Hepatocyte (in vitro differentiated cells): ENCODE results near the gene PERCC1. TPM values are rescaled to one million over a fixed set of nuclear protein-coding genes. Genes with fewer than 3 reads are reported as not detected.

ENCODE experiments used
- DNase-seq: peaks from one replicate; pipeline ENCODE4 v3.0.0-alpha.2; 2016; ENCODE audit warnings: low spot score
- H2AFZ ChIP-seq: fragments of 200-600 bp; sonication (generic); 2 replicates; pipeline ENCODE4 v1.6.0; 2016; ENCODE audit warnings: antibody characterized with exemption, mild to moderate bottlenecking
- H3K27ac ChIP-seq: fragments of 200-600 bp; sonication (generic); 2 replicates; pipeline ENCODE4 v1.5.1; 2016; ENCODE audit warnings: mild to moderate bottlenecking
- H3K27me3 ChIP-seq: fragments of 200-600 bp; sonication (generic); 2 replicates; pipeline ENCODE4 v1.6.1; 2016
- H3K36me3 ChIP-seq: fragments of 200-600 bp; sonication (generic); replicated peaks from 2 replicates; pipeline ENCODE4 v1.5.1; 2016; ENCODE audit warnings: low read depth; ENCODE audit not compliant: insufficient read depth
- H3K4me1 ChIP-seq: fragments of 200-600 bp; sonication (generic); 2 replicates; pipeline ENCODE4 v1.5.1; 2016; ENCODE audit warnings: mild to moderate bottlenecking, moderate library complexity; ENCODE audit not compliant: insufficient read depth
- H3K4me2 ChIP-seq: fragments of 200-600 bp; sonication (generic); 2 replicates; pipeline ENCODE4 v1.6.0; 2016
- H3K4me3 ChIP-seq: fragments of 200-600 bp; sonication (generic); 2 replicates; pipeline ENCODE4 v1.5.1; 2016; ENCODE audit warnings: mild to moderate bottlenecking
- H3K79me2 ChIP-seq: fragments of 200-600 bp; sonication (generic); 2 replicates; pipeline ENCODE4 v1.6.0; 2017; ENCODE audit warnings: mild to moderate bottlenecking
- H3K9me2 ChIP-seq: fragments of 200-600 bp; sonication (generic); replicated peaks from 2 replicates; pipeline ENCODE4 v1.6.0; 2017; ENCODE audit warnings: mild to moderate bottlenecking; ENCODE audit not compliant: insufficient read depth
- H3K9me3 ChIP-seq: fragments of 200-600 bp; sonication (generic); 2 replicates; pipeline ENCODE4 v1.5.1; 2016; ENCODE audit warnings: low read depth, mild to moderate bottlenecking
- H4K20me1 ChIP-seq: fragments of 200-600 bp; sonication (generic); 2 replicates; pipeline ENCODE4 v1.6.0; 2016; ENCODE audit warnings: mild to moderate bottlenecking; ENCODE audit not compliant: insufficient read depth, poor library complexity, severe bottlenecking
- EZH2 ChIP-seq: fragments of 200-600 bp; sonication (generic); IDR thresholded peaks from 2 replicates; pipeline ENCODE4 v1.6.1; 2016; ENCODE audit warnings: antibody characterized with exemption, mild to moderate bottlenecking, borderline replicate concordance
- EZH2phosphoT487 ChIP-seq: fragments of 200-600 bp; sonication (generic); IDR thresholded peaks from one replicate; pipeline ENCODE4 v1.6.1; 2018; ENCODE audit warnings: antibody characterized with exemption, mild to moderate bottlenecking, low read depth, moderate library complexity; ENCODE audit not compliant: unreplicated experiment, severe bottlenecking
- WGBS: methylation state at CpG from one replicate; pipeline ENCODE4 v1.1.6; 2016; ENCODE audit warnings: low lambda C conversion rate; ENCODE audit errors: missing lambda C conversion rate; 5-methylcytosine and 5-hydroxymethylcytosine counted together
- polyA plus RNA-seq: library from polyadenylated mRNA; unstranded; fragments of >200 nt; fragmentation: Nextera tagmentation; extraction: Ambion mirVana; gene quantifications from 2 replicates; pipeline ENCODE4 v1.2.1, GENCODE V29; 2016
- total RNA-seq: library from RNA; depleted of rRNA; stranded (reverse); fragments of >200 nt; gene quantifications from 2 replicates; pipeline ENCODE4 v1.2.3, GENCODE V29; 2014
- TF ChIP-seq, protein P1 (sequence below): fragments of 200-600 bp; sonication (generic); IDR thresholded peaks from 2 replicates; pipeline ENCODE4 v1.5.1; 2016; ENCODE audit warnings: antibody characterized with exemption, mild to moderate bottlenecking; ENCODE audit not compliant: poor library complexity

Gene PERCC1
- total and polyA plus RNA-seq, 2 experiments from 2014 or later: 2.5 TPM; not detected in 1

DNA sequence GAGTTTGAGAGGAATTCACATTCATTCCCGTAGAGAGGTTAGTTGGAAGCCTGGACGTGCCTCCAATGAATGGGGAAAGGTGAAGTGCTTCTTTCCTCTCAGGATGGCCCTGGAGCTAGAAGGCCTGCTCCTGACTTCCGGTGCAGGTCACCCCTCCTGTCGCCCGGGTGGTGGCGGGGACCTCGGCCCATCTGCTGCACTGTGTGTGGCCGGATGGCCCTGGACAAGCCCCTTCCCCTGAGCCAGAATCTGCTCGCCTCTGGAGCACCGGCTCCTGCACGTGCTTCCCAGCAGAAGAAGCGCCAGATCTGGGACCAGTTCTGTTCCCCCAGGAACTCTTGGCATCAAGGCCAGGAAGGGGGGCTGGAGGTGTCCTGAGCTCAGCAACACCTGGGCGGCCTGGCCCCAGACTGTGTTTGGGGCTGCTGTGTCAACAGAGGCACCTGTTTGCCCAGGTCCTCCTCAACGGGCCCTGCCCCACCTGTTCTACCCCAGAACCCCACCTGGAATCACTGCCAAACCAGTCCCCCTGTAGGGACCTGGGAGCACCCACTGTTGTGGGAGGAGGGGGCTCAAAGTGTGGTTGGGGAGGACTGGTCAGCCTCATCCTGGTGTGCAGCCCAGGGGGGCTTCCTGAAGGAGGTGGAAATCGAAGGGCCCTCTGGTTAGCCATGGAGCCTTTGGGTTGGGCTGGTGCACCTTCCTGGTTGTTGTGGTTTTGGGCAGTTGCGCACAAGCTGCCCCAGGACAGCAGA is 5.1 kb upstream of the PERCC1 start:
- no peaks in the 10 kb centered on the region for H3K27me3 ChIP-seq
- no peak overlapping the region for H3K27ac ChIP-seq
- no peak for DNase-seq
- no peak overlapping the region for H3K4me2 ChIP-seq
- 91% methylated on average over 15 of the region's 16 CpGs for WGBS
- no peak overlapping the region for H2AFZ ChIP-seq
- no peaks in the 10 kb centered on the region for H4K20me1 ChIP-seq
- H3K79me2 ChIP-seq: peaks cover 3% of the 10 kb centered on the region
- peaks cover 11% of the 10 kb centered on the region for H3K4me1 ChIP-seq
- H3K9me2 ChIP-seq: no peaks in the 10 kb centered on the region
- no peaks in the 10 kb centered on the region for H3K9me3 ChIP-seq
- TF ChIP-seq, protein P1, sequence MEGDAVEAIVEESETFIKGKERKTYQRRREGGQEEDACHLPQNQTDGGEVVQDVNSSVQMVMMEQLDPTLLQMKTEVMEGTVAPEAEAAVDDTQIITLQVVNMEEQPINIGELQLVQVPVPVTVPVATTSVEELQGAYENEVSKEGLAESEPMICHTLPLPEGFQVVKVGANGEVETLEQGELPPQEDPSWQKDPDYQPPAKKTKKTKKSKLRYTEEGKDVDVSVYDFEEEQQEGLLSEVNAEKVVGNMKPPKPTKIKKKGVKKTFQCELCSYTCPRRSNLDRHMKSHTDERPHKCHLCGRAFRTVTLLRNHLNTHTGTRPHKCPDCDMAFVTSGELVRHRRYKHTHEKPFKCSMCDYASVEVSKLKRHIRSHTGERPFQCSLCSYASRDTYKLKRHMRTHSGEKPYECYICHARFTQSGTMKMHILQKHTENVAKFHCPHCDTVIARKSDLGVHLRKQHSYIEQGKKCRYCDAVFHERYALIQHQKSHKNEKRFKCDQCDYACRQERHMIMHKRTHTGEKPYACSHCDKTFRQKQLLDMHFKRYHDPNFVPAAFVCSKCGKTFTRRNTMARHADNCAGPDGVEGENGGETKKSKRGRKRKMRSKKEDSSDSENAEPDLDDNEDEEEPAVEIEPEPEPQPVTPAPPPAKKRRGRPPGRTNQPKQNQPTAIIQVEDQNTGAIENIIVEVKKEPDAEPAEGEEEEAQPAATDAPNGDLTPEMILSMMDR: no peak
- TF ChIP-seq EZH2phosphoT487 (no peak), EZH2 (no peak)
- no peaks in the 10 kb centered on the region for H3K36me3 ChIP-seq
- H3K4me3 ChIP-seq: no peak overlapping the region

DNA sequence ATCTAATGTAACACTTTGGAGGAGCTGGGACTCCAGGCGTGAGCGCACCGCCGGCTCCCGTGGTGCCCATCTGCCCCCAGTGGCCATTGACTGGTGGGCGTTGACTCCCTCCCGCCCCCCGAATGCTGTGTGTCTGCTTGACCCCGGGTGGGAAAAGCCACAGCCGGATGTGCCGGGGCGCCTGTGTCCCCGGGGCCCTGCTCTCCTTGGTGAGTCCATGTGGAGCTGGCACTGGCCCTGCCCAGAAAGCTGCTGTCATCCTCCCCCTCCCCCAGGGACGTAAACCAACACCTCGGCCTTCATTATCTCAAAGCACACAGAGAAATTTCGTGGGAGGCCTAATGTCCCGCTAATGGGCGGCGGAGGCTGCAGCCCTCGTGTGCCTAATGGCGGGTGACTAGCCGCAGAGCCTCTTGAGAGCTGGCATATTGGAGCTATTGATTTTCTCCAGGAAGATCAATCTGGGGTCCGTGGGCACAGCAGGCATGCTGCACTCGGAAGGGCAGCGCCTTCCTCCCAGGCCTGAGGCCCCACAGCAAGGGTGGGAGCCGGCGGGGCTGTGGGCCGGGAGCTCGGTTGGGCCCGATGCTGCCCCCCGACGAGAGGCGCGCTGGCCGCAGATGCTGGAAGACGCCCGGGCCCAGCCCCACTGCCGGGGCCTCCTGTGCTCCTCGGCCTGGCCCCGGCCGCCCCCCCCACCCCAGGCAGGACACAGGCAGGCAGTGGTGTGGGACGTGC is 4.0 kb upstream of the PERCC1 start:
- Histone ChIP-seq H3K9me3 (no peaks in the 10 kb centered on the region), H3K4me3 (no peak overlapping the region), H3K36me3 (no peaks in the 10 kb centered on the region), H3K4me1 (peaks cover 13% of the 10 kb centered on the region), H3K9me2 (no peaks in the 10 kb centered on the region), H2AFZ (no peak overlapping the region), H4K20me1 (no peaks in the 10 kb centered on the region), H3K4me2 (no peak overlapping the region), H3K27me3 (no peaks in the 10 kb centered on the region), H3K79me2 (peaks cover 3% of the 10 kb centered on the region), H3K27ac (no peak overlapping the region)
- no peak for TF ChIP-seq EZH2phosphoT487
- no peak for TF ChIP-seq EZH2
- TF ChIP-seq, protein P1: no peak
- 80% methylated on average over 29 of the region's 42 CpGs for WGBS
- DNase-seq: no peak

DNA sequence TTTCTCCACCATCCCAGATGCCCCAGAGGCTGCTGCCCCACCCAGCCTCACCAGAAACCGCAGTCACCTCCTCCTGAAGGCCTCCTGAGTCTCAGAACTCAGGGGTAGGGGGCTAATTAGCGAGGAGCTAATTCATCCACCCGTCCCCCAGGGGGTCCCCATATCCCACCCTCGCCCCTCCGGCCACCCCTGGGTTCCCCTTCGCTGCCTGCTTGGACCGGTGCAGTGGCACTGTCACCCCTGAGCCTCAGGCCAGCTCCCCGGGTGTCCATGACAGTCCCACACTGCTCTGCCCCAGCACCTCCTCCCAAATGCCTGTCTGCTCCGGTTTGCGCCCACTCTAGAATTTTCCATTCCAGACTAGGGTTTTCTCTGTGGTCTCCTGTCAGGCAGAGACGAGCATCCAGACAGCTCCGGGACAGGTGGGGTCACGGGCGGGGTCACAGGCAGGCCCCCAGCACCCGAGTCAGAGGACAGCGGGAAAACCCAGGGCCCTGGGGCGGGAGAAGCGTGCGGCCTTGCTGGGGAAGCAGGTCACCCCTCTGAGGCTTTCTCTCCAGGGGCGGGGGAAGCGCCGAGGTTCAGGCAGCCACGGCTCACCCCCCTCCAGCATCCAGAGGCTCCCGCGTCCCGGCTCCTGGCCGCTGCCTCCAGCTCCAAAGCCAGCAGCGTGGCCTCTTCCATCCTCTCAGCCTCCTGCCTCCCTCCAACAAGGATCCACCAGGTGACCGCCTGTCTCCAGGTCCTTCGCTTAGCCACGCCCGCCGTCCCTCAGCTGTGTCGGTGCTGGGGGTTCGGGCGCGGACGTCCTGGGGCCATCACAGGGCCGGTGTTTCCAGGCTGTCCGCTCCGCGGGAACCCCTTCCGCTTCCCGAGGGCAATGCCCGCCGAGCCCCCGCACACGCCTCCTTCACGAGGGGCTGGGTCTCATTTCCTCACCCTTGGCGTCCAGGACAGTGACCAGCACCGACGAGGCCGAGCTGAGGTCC is 3.1 kb upstream of the PERCC1 start:
- TF ChIP-seq EZH2: no peak
- TF ChIP-seq, protein P1: no peak
- TF ChIP-seq EZH2phosphoT487: no peak
- Histone ChIP-seq H3K9me3 (no peaks in the 10 kb centered on the region), H3K79me2 (no peaks in the 10 kb centered on the region), H3K36me3 (no peaks in the 10 kb centered on the region), H3K9me2 (no peaks in the 10 kb centered on the region), H2AFZ (no peak overlapping the region), H3K4me3 (no peak overlapping the region), H3K27ac (no peak overlapping the region), H4K20me1 (no peaks in the 10 kb centered on the region), H3K4me2 (no peak overlapping the region), H3K4me1 (peaks cover 13% of the 10 kb centered on the region), H3K27me3 (no peaks in the 10 kb centered on the region)
- 96% methylated on average over 50 of the region's 53 CpGs for WGBS
- DNase-seq: no peak
